Endodermal cell (in vitro differentiated cells): ENCODE data around the gene C19orf12. TPM values are rescaled to one million over a fixed set of nuclear protein-coding genes. Genes with fewer than 3 reads are reported as not detected.

ENCODE experiments used
- DNase-seq: peaks from one replicate; pipeline ENCODE4 v3.0.0-alpha.2; 2017
- H3K27ac ChIP-seq: 2 replicates; pipeline ENCODE4 v1.5.1; 2013; ENCODE audit warnings: mild to moderate bottlenecking, low read depth, low read length, moderate library complexity
- H3K27me3 ChIP-seq: 2 replicates; pipeline ENCODE4 v1.6.1; 2013; ENCODE audit warnings: mild to moderate bottlenecking, low read length, moderate library complexity; ENCODE audit not compliant: insufficient read depth, control insufficient read depth, poor library complexity, severe bottlenecking
- H3K36me3 ChIP-seq: 2 replicates; pipeline ENCODE4 v1.7.0; 2013; ENCODE audit warnings: mild to moderate bottlenecking, low read length, moderate library complexity; ENCODE audit not compliant: control insufficient read depth, insufficient read depth
- H3K4me1 ChIP-seq: one replicate; pipeline ENCODE4 v1.7.0; 2013; ENCODE audit warnings: low read length; ENCODE audit not compliant: control insufficient read depth, insufficient read depth
- H3K4me3 ChIP-seq: 2 replicates; pipeline ENCODE4 v1.5.1; 2013; ENCODE audit warnings: mild to moderate bottlenecking, low read length, moderate library complexity
- H3K9ac ChIP-seq: 2 replicates; pipeline ENCODE4 v1.6.1; 2013; ENCODE audit warnings: mild to moderate bottlenecking, low read length, moderate library complexity; ENCODE audit not compliant: poor library complexity, severe bottlenecking; ENCODE audit errors: extremely low read depth
- H3K9me3 ChIP-seq: 2 replicates; pipeline ENCODE4 v1.6.1; 2013; ENCODE audit warnings: mild to moderate bottlenecking, low read length, moderate library complexity; ENCODE audit not compliant: control insufficient read depth
- H3K27ac Mint-ChIP-seq: 2 replicates; pipeline ENCODE4 v1.8.0; 2020; ENCODE audit warnings: mixed read lengths
- H3K27me3 Mint-ChIP-seq: 2 replicates; pipeline ENCODE4 v1.8.0; 2021; ENCODE audit warnings: mild to moderate bottlenecking, mixed read lengths; ENCODE audit not compliant: insufficient read depth
- H3K36me3 Mint-ChIP-seq: 2 replicates; pipeline ENCODE4 v1.8.0; 2020; ENCODE audit warnings: low read depth, mixed read lengths
- H3K4me1 Mint-ChIP-seq: 2 replicates; pipeline ENCODE4 v1.8.0; 2020; ENCODE audit warnings: mixed read lengths
- H3K4me3 Mint-ChIP-seq: 2 replicates; pipeline ENCODE4 v1.8.0; 2020; ENCODE audit warnings: mild to moderate bottlenecking, moderate library complexity, mixed read lengths
- H3K9me3 Mint-ChIP-seq: 2 replicates; pipeline ENCODE4 v1.8.0; 2020; ENCODE audit warnings: mild to moderate bottlenecking, mixed read lengths
- WGBS, 2 experiments: methylation state at CpG; one replicate each; pipeline versions ENCODE4 v1.1.5 to v1.1.7; 2013; ENCODE audit warnings: missing lambda C conversion rate in 2 of 2, mixed read lengths in 1 of 2; ENCODE audit not compliant: insufficient coverage in 1 of 2, insufficient read length in 1 of 2; 5-methylcytosine and 5-hydroxymethylcytosine counted together
- total RNA-seq, 2 donors: library from RNA; stranded (reverse); fragmentation: NEBNext Ultra II Directional in 1 of 2; extraction: Animal tissue kit (Norgen Biotek cat#: 25700) in 1 of 2; gene quantifications; 2 replicates in 1 of 2; 3 replicates in 1 of 2; pipeline ENCODE4 v1.2.1, GENCODE V29; 2021
- TF ChIP-seq, protein P1 (sequence below): fragments of 200-600 bp; sonication (generic); conservative IDR thresholded peaks from 2 replicates; pipeline ENCODE4 v1.5.0; 2021; ENCODE audit warnings: antibody characterized with exemption, mild to moderate bottlenecking

The C19orf12 gene
- total RNA-seq, 2 donors from 2014 or later = 18.9 to 22.9 TPM

DNA sequence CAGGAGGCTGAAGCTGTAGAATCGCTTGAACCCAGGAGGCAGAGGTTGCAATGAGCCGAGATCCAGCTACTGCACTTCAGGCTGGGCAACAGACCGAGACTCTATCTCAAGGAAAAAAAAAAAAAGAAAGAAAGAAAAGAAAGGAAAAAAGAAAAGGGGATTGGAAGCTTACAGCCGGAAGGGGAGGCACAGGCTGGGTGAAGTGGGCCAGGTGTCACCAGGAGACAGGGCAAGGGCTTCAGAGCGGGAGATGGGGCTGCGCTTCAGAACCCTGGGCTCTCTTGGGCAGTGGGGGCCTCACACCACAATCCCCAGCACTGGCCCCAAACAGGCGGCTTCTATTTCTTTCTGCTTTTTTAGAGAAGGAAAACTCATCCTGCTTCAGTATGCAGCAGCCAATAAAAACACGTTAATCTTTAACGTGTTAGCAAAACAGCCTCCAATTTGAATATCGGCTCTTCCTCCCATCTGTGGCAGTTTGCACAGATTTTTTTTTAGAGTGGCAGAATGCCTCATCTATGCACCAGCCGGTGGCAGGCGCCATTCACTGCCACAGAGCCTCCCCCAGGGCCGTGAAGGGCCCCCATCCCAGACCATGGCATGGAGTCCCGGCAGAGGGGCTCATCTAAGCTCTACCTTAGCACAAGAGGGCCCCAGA is 46.6 kb upstream of the C19orf12 start:
- H3K4me3 Mint-ChIP-seq = no peak overlapping the region
- no peak overlapping the region for H3K27ac Mint-ChIP-seq
- Histone ChIP-seq H3K9me3 (no peaks in the 10 kb centered on the region), H3K4me1 (no peaks in the 10 kb centered on the region), H3K27me3 (no peaks in the 10 kb centered on the region), H3K4me3 (no peak overlapping the region), H3K36me3 (no peaks in the 10 kb centered on the region), H3K9ac (no peak overlapping the region), H3K27ac (no peak overlapping the region)
- 89 to 90% methylated on average over 12 to 14 of the region's 14 CpGs for WGBS, 2 experiments
- H3K27me3 Mint-ChIP-seq = peaks cover 1% of the 10 kb centered on the region
- DNase-seq = no peak
- TF ChIP-seq, protein P1, sequence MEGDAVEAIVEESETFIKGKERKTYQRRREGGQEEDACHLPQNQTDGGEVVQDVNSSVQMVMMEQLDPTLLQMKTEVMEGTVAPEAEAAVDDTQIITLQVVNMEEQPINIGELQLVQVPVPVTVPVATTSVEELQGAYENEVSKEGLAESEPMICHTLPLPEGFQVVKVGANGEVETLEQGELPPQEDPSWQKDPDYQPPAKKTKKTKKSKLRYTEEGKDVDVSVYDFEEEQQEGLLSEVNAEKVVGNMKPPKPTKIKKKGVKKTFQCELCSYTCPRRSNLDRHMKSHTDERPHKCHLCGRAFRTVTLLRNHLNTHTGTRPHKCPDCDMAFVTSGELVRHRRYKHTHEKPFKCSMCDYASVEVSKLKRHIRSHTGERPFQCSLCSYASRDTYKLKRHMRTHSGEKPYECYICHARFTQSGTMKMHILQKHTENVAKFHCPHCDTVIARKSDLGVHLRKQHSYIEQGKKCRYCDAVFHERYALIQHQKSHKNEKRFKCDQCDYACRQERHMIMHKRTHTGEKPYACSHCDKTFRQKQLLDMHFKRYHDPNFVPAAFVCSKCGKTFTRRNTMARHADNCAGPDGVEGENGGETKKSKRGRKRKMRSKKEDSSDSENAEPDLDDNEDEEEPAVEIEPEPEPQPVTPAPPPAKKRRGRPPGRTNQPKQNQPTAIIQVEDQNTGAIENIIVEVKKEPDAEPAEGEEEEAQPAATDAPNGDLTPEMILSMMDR = no peak
- no peaks in the 10 kb centered on the region for H3K4me1 Mint-ChIP-seq
- H3K9me3 Mint-ChIP-seq = no peaks in the 10 kb centered on the region
- H3K36me3 Mint-ChIP-seq = no peaks in the 10 kb centered on the region

DNA sequence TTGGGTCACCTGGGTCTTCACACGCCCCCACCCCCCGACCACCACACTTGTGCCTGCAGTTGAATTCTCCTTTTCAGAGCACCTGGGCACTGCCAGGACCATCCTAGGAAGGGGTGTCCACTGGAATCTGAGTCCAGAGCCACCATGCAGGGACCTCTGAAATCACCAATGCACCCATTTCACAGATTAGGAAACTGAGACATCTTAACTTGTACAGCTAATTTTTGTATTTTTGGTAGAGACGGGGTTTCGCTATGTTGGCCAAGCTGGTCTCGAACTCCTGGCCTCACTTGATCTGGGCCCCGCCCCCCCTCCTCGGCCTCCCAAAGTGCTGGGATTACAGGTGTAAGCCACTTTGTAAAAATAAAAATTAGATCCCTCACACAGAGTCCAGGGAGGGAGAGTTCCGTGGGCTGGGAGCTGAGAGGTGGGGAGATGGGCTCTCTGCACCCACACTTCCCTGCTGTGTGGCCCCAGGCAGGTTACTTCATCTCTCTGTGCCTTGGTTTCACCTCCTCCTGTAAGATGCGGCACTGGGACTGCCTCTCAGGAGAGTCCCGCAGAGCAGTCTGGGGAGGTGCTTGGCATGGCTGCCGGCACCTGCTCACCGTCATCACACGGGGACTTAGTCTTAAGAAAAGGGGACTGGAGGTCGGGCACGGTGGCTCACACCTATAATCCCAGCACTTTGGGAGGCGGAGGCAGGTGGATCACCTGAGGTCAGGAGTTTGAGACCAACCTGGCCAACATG is 45.9 kb upstream of the C19orf12 start:
- no peaks in the 10 kb centered on the region for H3K9me3 Mint-ChIP-seq
- peaks cover 1% of the 10 kb centered on the region for H3K27me3 Mint-ChIP-seq
- no peak overlapping the region for H3K4me3 ChIP-seq
- H3K36me3 Mint-ChIP-seq = no peaks in the 10 kb centered on the region
- H3K27ac ChIP-seq = no peak overlapping the region
- TF ChIP-seq, protein P1 = no peak
- no peaks in the 10 kb centered on the region for H3K4me1 Mint-ChIP-seq
- no peak overlapping the region for H3K9ac ChIP-seq
- H3K9me3 ChIP-seq = no peaks in the 10 kb centered on the region
- no peaks in the 10 kb centered on the region for H3K36me3 ChIP-seq
- no peaks in the 10 kb centered on the region for H3K27me3 ChIP-seq
- no peak for DNase-seq
- no peak overlapping the region for H3K4me3 Mint-ChIP-seq
- H3K4me1 ChIP-seq = no peaks in the 10 kb centered on the region
- WGBS, 2 experiments = 92 to 94% methylated on average over 11 to 16 of the region's 16 CpGs
- no peak overlapping the region for H3K27ac Mint-ChIP-seq

DNA sequence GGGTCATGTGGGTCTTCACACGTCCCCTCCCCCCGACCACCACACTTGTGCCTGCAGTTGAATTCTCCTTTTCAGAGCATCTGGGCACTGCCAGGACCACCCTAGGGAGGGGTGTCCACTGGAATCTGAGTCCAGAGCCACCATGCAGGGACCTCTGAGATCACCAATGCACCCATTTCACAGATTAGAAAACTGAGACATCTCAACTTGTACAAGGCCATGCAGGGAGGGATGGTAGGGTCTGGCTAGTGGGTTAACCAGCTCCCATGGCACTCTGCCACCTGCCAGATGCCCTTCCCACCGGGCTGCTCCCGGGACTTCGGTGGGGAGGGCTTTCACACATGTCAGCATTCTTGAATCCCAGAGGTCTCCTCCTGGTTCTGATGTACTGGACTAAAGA is 44.3 kb upstream of the C19orf12 start:
- 84 to 100% methylated on average over 1 to 5 of the region's 5 CpGs for whole genome bisulfite sequencing, 2 experiments
- Histone ChIP-seq H3K9me3 (no peaks in the 10 kb centered on the region), H3K27me3 (no peaks in the 10 kb centered on the region), H3K4me1 (no peaks in the 10 kb centered on the region), H3K27ac (no peak overlapping the region), H3K36me3 (no peaks in the 10 kb centered on the region), H3K4me3 (no peak overlapping the region), H3K9ac (no peak overlapping the region)
- no peaks in the 10 kb centered on the region for H3K36me3 Mint-ChIP-seq
- H3K27ac Mint-ChIP-seq = no peak overlapping the region
- TF ChIP-seq, protein P1 = no peak
- H3K4me3 Mint-ChIP-seq = no peak overlapping the region
- peaks cover 1% of the 10 kb centered on the region for H3K27me3 Mint-ChIP-seq
- no peaks in the 10 kb centered on the region for H3K4me1 Mint-ChIP-seq
- DNase-seq = no peak
- H3K9me3 Mint-ChIP-seq = no peaks in the 10 kb centered on the region
